Cardiac septum (tissue), 1 donor: Measurements from ENCODE around the gene GAREM2. TPM values are rescaled to one million over a fixed set of nuclear protein-coding genes. Genes with fewer than 3 reads are reported as not detected.

Experiments used
- DNase-seq: peaks from one replicate; pipeline ENCODE4 v3.0.0-alpha.2; 2020; ENCODE audit warnings: low spot score
- intact Hi-C: fragments of 100-400 bp; cut with DNase I; formaldehyde crosslinking; loops from one replicate; pipeline ENCODE4 v1.14.0; 2022
- total RNA-seq: library from RNA; stranded (reverse); fragmentation: NEBNext Ultra II Directional; extraction: Animal tissue kit (Norgen Biotek cat#: 25700); gene quantifications from one replicate; pipeline ENCODE4 v1.2.1, GENCODE V29; 2021
- donor health status: DM: no; HTN: no; CAD: no.

GAREM2 gene
- total RNA-seq, 1 donor from 2014 or later = 1.1 TPM

- intact Hi-C loops = no loop called here
- no peak for DNase-seq
These were observed 42.9 kb downstream of the GAREM2 start for GRCh38 chr2:26215833-26216232.

- no peak for DNase-seq
- intact Hi-C loops = no loop called here
These were observed 43.7 kb downstream of the GAREM2 start for GRCh38 chr2:26216587-26216986.

- intact Hi-C loops = no loop called here
- no peak for DNase-seq
These were observed 44.8 kb downstream of the GAREM2 start for GRCh38 chr2:26217720-26218119.

GRCh38 chr2:26223018-26223417 is 50.1 kb downstream of the GAREM2 start:
- intact Hi-C loops = no loop called here
- no peak for DNase-seq

GRCh38 chr2:26224095-26224494 is 51.2 kb downstream of the GAREM2 start:
- intact Hi-C loops = no loop called here

GRCh38 chr2:26229595-26229994 is 56.7 kb downstream of the GAREM2 start:
- DNase-seq = no peak
- intact Hi-C loops = no loop called here

More at GRCh38 chr2:26224095-26224494, 51.2 kb downstream of the GAREM2 start:
- no peak for DNase-seq

- DNase-seq = no peak
- intact Hi-C loops = no loop called here
These were observed 57.9 kb downstream of the GAREM2 start for GRCh38 chr2:26230806-26231205.

GRCh38 chr2:26235089-26235488 is 62.2 kb downstream of the GAREM2 start:
- no peak for DNase-seq
- intact Hi-C loops = loop anchor here (2.0 kb wide), 1 partner anchor 96 kb away; no protein-coding TSS in a partner anchor

GRCh38 chr2:26237868-26238267 is 65.0 kb downstream of the GAREM2 start:
- no peak for DNase-seq
- intact Hi-C loops = no loop called here

- DNase-seq = no peak
- intact Hi-C loops = no loop called here
These were observed 65.5 kb downstream of the GAREM2 start for GRCh38 chr2:26238311-26238958.

Other genes starting within 250 kb of the GAREM2 start
- 5.5 TPM for gene KIF3C, start 190.6 kb upstream of the GAREM2 start, total RNA-seq
- gene RAB10, start 139.0 kb upstream of the GAREM2 start, total RNA-seq = 79.4 TPM
- 244 TPM for gene HADHA, start 71.5 kb downstream of the GAREM2 start, total RNA-seq
- 532 TPM for gene HADHB, start 71.9 kb downstream of the GAREM2 start, total RNA-seq
- gene SELENOI, start 173.1 kb downstream of the GAREM2 start, total RNA-seq = 14.5 TPM
- 0.51 TPM for gene ADGRF3, start 173.7 kb downstream of the GAREM2 start, total RNA-seq
- 0.13 TPM for gene DRC1, start 228.8 kb downstream of the GAREM2 start, total RNA-seq